Gastrocnemius medialis (tissue), 4 donors: ENCODE measurements around the gene CD244.

ENCODE experiments used
- POLR2A ChIP-seq, 2 donors: fragments of 450-650 bp; IDR thresholded peaks; one replicate each; pipeline ENCODE4 v1.6.1; 2017; ENCODE audit warnings: antibody characterized with exemption in 2 of 2, mild to moderate bottlenecking in 2 of 2, moderate library complexity in 2 of 2
- TF ChIP-seq, protein P1 (sequence below), 5 experiments: fragments of 450-650 bp in 3 of 5; fragments of 200-600 bp in 2 of 5; sonication (generic) in 2 of 5; IDR thresholded peaks in 4 of 5; conservative IDR thresholded peaks in 1 of 5; 1 replicate in 4 of 5; 2 replicates in 1 of 5; pipeline ENCODE4 v1.5.1; 2016 to 2019; ENCODE audit warnings: antibody characterized with exemption in 5 of 5, mild to moderate bottlenecking in 3 of 5, moderate library complexity in 3 of 5

DNA sequence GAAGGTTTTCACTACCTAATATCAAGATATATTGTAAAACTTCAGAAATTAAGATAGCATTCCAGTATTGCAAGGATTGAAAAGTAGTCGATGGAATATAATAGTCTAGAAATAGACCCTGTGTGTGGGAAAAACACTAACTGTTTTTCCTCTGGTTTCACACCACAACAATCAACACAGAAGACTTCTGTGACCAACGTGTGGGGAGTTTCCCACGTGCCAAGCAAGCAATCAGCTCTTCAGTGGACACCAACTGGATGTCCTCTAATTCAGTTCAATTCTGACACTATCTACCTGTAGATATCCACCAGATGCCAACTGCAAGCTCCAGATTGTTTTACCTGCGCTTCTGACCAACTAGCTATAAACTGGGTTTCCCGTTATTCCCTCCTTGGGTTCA lies 12.1 kb downstream of the CD244 start:
- TF ChIP-seq, protein P1, sequence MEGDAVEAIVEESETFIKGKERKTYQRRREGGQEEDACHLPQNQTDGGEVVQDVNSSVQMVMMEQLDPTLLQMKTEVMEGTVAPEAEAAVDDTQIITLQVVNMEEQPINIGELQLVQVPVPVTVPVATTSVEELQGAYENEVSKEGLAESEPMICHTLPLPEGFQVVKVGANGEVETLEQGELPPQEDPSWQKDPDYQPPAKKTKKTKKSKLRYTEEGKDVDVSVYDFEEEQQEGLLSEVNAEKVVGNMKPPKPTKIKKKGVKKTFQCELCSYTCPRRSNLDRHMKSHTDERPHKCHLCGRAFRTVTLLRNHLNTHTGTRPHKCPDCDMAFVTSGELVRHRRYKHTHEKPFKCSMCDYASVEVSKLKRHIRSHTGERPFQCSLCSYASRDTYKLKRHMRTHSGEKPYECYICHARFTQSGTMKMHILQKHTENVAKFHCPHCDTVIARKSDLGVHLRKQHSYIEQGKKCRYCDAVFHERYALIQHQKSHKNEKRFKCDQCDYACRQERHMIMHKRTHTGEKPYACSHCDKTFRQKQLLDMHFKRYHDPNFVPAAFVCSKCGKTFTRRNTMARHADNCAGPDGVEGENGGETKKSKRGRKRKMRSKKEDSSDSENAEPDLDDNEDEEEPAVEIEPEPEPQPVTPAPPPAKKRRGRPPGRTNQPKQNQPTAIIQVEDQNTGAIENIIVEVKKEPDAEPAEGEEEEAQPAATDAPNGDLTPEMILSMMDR (IDR thresholded peaks at IDR 0.05 in 4 of 5, conservative IDR thresholded peaks at IDR 0.05 in 1 of 5): no peak
- TF ChIP-seq POLR2A (IDR thresholded peaks at IDR 0.05): no peak
